HS-5 (cell line): Measurements from ENCODE around the gene IFFO2.

Source experiments
- DNase-seq: peaks from one replicate; pipeline ENCODE4 v3.0.0-alpha.2; 2012; ENCODE audit warnings: low read depth

The IFFO2 gene

GRCh38 chr1:18919197-18919905, 37.1 kb downstream of the IFFO2 start:
- no peak for DNase-seq

GRCh38 chr1:18918417-18918816, 38.1 kb downstream of the IFFO2 start:
- DNase-seq, result no peak

GRCh38 chr1:18917071-18917799, 39.2 kb downstream of the IFFO2 start:
- no peak for DNase-seq

- DNase-seq, result no peak
These were observed 41.1 kb downstream of the IFFO2 start for GRCh38 chr1:18915341-18915740.

GRCh38 chr1:18913065-18913835, 43.2 kb downstream of the IFFO2 start:
- no peak for DNase-seq

GRCh38 chr1:18912550-18912949, 43.9 kb downstream of the IFFO2 start:
- no peak for DNase-seq

GRCh38 chr1:18908911-18909771, 47.3 kb downstream of the IFFO2 start:
- DNase-seq, result no peak

- no peak for DNase-seq
These were observed 48.3 kb downstream of the IFFO2 start for GRCh38 chr1:18907917-18908845.

GRCh38 chr1:18907021-18907916, 49.2 kb downstream of the IFFO2 start:
- DNase-seq, result peak; percentile 32

GRCh38 chr1:18903291-18903756, 53.2 kb downstream of the IFFO2 start:
- no peak for DNase-seq

- peak; percentile 92 for DNase-seq
These were observed 53.8 kb downstream of the IFFO2 start, which contains the start of gene ALDH4A1 for GRCh38 chr1:18902523-18903290. TSS of gene ALDH4A1 (minus strand) at chr1:18902555. CDS start at chr1:18902523, 32 bp downstream.

GRCh38 chr1:18901952-18902522, 54.4 kb downstream of the IFFO2 start:
- no peak for DNase-seq

GRCh38 chr1:18901147-18901951, 55.1 kb downstream of the IFFO2 start:
- no peak for DNase-seq

- DNase-seq, result no peak
These were observed 56.1 kb downstream of the IFFO2 start for GRCh38 chr1:18900303-18900841.

- no peak for DNase-seq
These were observed 57.0 kb downstream of the IFFO2 start for GRCh38 chr1:18899363-18900049.

GRCh38 chr1:18898567-18898966, 57.9 kb downstream of the IFFO2 start:
- DNase-seq, result no peak

- DNase-seq, result no peak
These were observed 61.2 kb downstream of the IFFO2 start for GRCh38 chr1:18895317-18895716.
